ENCODE results near the gene AKNAD1. TPM values are rescaled to one million over a fixed set of nuclear protein-coding genes. Genes with fewer than 3 reads are reported as not detected.

The AKNAD1 gene
- polyA plus RNA-seq, 1 donor from 2014 or later: not detected

GRCh38 chr1:108881369-108881768 lies 24.5 kb upstream of the AKNAD1 start:
- Histone ChIP-seq H3K4me2 (ENCODE audit: low read length) (no peak overlapping the region), H2AFZ (ENCODE audit: low read depth, low read length) (no peak overlapping the region), H3K27me3 (ENCODE audit: insufficient read depth, low read depth, low read length) (peaks cover 5% of the 10 kb centered on the region), H3F3A (ENCODE audit: insufficient read depth, low read length, poor library complexity, severe bottlenecking) (no peaks in the 10 kb centered on the region), H3K9ac (ENCODE audit: low read length) (no peak overlapping the region), H3K9me3 (ENCODE audit: low read length) (no peaks in the 10 kb centered on the region), H3K9me2 (ENCODE audit: insufficient read depth, low read length) (no peaks in the 10 kb centered on the region), H4K20me1 (ENCODE audit: insufficient read depth) (no peaks in the 10 kb centered on the region), H3K36me3 (ENCODE audit: insufficient read depth, low read length) (no peaks in the 10 kb centered on the region), H3K4me3 (ENCODE audit: low read length) (no peak overlapping the region), H3K79me2 (replicated peaks; ENCODE audit: insufficient read depth, low read length) (no peaks in the 10 kb centered on the region), H3K27ac (ENCODE audit: low read length) (no peak overlapping the region)
- TF ChIP-seq TAF1 (IDR thresholded peaks at IDR 0.05; ENCODE audit: low read depth): no peak
- no peak for TF ChIP-seq EP300 (conservative IDR thresholded peaks at IDR 0.05; ENCODE audit: poor library complexity, severe bottlenecking)
- TF ChIP-seq CTCF (IDR thresholded peaks at IDR 0.05; ENCODE audit: poor library complexity, severe bottlenecking): no peak
- no peak for TF ChIP-seq EZH2 (IDR thresholded peaks at IDR 0.05; ENCODE audit: borderline replicate concordance, insufficient read depth, low read length, poor library complexity, severe bottlenecking)
- no peak for TF ChIP-seq MXI1 (conservative IDR thresholded peaks at IDR 0.05; ENCODE audit: poor library complexity, severe bottlenecking)
- no peak for TF ChIP-seq REST (IDR thresholded peaks at IDR 0.05; ENCODE audit: borderline replicate concordance)
- no peak for TF ChIP-seq POLR2AphosphoS5 (IDR thresholded peaks at IDR 0.05)
- TF ChIP-seq RAD21 (conservative IDR thresholded peaks at IDR 0.05): no peak
- no peak for TF ChIP-seq SMC3 (conservative IDR thresholded peaks at IDR 0.05; ENCODE audit: poor library complexity)

GRCh38 chr1:108880850-108881249 lies 24.0 kb upstream of the AKNAD1 start:
- no peaks in the 10 kb centered on the region for H3K79me2 ChIP-seq (replicated peaks; ENCODE audit: insufficient read depth, low read length)
- no peaks in the 10 kb centered on the region for H3K9me3 ChIP-seq (ENCODE audit: low read length)

More at GRCh38 chr1:108880850-108881249, 24.0 kb upstream of the AKNAD1 start:
- Histone ChIP-seq H2AFZ (ENCODE audit: low read depth, low read length) (no peak overlapping the region), H3K27ac (ENCODE audit: low read length) (no peak overlapping the region), H3K36me3 (ENCODE audit: insufficient read depth, low read length) (no peaks in the 10 kb centered on the region), H3K4me2 (ENCODE audit: low read length) (no peak overlapping the region), H3F3A (ENCODE audit: insufficient read depth, low read length, poor library complexity, severe bottlenecking) (no peaks in the 10 kb centered on the region), H3K27me3 (ENCODE audit: insufficient read depth, low read depth, low read length) (peaks cover 5% of the 10 kb centered on the region), H3K9me2 (ENCODE audit: insufficient read depth, low read length) (no peaks in the 10 kb centered on the region), H4K20me1 (ENCODE audit: insufficient read depth) (no peaks in the 10 kb centered on the region), H3K4me3 (ENCODE audit: low read length) (no peak overlapping the region), H3K9ac (ENCODE audit: low read length) (no peak overlapping the region)
- TF ChIP-seq RAD21 (conservative IDR thresholded peaks at IDR 0.05) (no peak), EP300 (conservative IDR thresholded peaks at IDR 0.05; ENCODE audit: poor library complexity, severe bottlenecking) (no peak), TAF1 (IDR thresholded peaks at IDR 0.05; ENCODE audit: low read depth) (no peak), POLR2AphosphoS5 (IDR thresholded peaks at IDR 0.05) (no peak), CTCF (IDR thresholded peaks at IDR 0.05; ENCODE audit: poor library complexity, severe bottlenecking) (no peak), REST (IDR thresholded peaks at IDR 0.05; ENCODE audit: borderline replicate concordance) (no peak), EZH2 (IDR thresholded peaks at IDR 0.05; ENCODE audit: borderline replicate concordance, insufficient read depth, low read length, poor library complexity, severe bottlenecking) (no peak), MXI1 (conservative IDR thresholded peaks at IDR 0.05; ENCODE audit: poor library complexity, severe bottlenecking) (no peak), SMC3 (conservative IDR thresholded peaks at IDR 0.05; ENCODE audit: poor library complexity) (no peak)
